ENCODE measurements around the gene SERTAD2.

Gene SERTAD2

DNA sequence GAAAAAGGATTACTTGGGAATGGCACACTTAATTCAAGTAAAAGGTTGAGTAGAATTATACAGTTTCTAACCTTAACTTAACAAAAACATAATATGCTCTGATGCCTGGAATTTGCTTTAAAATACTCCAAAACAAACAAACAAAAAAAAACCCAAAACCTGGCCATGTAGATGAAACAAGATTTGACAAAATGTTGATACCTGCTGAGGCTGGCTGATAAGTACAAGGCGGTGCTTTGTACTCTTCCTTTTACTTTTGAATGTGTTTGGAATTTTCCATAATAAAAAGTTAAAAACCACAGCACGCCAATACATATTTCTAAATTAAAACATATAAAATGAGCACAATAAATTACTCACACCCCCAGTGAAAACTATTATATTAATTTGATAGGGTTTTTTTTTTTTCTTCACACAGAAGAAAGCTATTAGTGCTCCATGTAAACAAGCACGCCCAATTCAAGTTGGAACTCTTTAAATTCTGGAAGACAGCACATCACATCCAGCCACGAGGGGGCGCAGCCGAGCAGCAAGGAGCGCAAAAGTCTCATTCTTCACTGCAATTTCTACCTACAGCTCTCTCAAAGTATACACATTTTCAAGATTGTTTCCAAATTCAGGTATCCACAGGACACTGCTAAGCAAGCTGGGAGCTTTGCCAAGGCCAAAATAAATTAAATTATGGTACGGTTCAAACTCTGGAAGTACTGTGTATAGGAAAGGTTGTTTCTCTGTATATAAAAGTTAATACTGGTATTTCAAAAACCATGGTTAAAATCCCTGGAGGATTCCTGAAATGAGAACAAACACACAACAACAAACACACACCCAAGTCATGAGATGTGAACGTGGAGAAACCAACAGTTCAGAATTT is 7.5 kb downstream of the SERTAD2 start:
- peak; percentile 88 for DNase-seq (ENCODE audit: low spot score)

DNA sequence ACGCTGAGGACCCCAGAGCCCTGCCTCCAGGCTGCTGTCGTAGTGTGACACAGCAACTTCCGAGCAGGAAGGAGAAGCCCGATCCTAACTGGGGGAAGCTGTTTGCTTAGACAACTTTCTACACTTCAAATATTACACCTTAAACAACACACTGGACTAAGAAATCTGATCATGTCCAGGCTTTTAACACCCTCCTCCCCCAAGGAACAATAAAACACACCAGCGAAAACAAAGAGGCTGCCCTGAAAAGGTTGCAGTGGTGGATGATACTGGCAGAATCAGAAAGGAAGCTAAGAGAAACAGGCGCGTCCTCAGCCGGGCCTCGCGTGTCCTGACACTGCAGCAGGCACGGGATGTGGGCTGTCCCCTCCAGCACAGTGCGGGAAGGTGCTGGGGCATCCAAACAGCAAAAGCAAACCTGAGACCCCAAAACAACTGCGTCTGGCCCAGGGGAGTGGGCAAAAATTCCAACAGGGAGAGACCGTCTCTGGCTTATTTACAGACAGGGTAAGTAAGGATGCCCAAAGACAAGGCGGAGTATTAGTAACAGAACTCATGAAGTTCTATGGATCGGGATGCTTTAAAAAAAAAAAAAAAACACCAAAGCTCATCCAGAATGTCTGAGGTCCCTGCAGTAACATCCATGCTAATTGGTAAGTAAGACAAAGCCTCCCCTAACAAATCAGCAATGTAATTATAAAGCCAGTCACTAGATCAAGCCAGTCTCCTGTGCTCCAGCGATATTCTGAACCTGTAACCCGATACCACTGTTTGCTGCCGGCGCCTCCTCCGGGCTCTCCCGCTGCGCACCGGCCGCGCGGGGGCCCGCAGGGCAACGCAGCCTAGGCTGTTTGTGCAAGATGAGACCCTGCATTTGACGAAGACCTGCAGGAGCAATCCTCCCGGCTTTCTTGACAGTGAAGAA is 9.0 kb downstream of the SERTAD2 start:
- DNase-seq (ENCODE audit: low spot score): peak; percentile 62

DNA sequence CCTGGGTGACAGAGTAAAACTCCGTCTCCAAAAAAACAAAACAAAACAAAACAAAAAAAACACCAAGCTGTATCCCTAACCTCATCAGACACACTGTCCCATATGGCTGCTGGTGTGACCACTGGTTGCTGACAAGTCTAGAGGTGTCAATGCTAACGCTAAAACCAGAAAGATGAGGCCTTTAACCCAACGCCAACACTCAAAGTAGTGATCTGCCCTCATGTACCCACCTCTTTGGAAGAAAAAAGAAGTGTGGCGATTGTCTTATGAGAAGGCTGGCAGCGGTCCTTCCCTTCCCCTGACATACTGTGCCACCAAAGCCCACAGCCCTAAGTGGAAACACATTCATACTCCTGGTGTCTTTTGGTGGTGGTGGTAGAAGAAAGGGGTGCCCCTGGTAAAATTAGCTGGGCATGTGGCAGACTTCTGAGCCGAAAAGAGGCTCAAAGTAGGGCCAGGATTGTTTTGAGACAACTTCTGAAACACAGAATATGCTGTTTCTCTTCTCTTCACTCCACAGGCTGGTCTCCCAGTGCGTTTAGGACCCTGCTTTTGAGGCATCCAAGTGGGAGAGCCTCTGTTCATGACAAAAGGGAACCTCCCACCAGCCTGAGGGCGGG is 9.8 kb downstream of the SERTAD2 start:
- no peak for DNase-seq (ENCODE audit: low spot score)

- no peak for DNase-seq (ENCODE audit: low spot score)
Observed at GRCh38 chr2:64641599-64641998, 12.1 kb downstream of the SERTAD2 start.

DNA sequence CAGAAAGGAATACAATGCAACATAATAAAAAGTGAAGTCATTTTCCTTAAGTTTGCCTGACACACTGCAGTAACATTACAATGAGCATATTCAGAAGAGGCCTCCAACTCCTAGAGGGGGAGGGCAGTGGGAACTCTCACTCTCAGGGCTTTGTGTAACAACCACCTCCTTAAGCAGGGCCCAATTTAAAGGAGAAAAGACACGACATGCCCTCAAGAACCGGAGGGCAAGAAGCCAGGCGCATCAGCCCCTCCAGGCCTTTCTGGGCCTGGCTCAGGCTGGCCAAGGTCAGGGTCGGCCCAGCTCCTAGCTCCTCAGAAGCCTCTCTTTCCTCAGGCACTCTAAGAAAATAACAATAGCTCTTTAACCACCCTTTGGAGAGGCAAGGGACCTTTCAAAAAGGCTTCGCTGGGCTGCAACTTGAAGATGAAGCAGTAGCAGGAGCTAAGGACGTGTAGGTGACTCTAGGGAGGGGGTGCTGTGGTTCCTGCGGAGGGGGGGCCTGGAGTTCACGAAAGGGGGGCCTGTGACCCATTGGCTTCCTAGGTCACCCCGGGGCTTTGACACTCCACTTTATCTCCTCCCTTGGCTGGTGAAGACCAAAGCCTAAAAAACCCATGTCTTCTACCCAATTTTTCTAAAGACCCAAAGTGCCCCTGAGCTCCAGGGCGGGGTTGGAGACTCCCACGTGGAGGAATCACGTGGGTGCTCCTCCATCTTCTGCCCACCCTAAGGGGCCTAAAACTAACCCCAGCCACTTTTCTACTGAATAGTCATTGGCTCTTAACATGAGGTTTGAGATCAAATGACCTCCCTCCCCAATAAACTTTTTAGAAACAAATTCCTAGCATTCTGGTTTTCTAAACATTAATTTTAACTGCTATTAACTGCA is 13.3 kb downstream of the SERTAD2 start:
- DNase-seq (ENCODE audit: low spot score): no peak

- DNase-seq (ENCODE audit: low spot score): no peak
Observed at GRCh38 chr2:64639691-64640090, 14.0 kb downstream of the SERTAD2 start.

GRCh38 chr2:64638502-64639120 is 15.1 kb downstream of the SERTAD2 start:
- DNase-seq (ENCODE audit: low spot score): no peak

- DNase-seq (ENCODE audit: low spot score): no peak
Observed at GRCh38 chr2:64637931-64638330, 15.8 kb downstream of the SERTAD2 start.

- no peak for DNase-seq (ENCODE audit: low spot score)
Observed at GRCh38 chr2:64637000-64637635, 16.6 kb downstream of the SERTAD2 start.

DNA sequence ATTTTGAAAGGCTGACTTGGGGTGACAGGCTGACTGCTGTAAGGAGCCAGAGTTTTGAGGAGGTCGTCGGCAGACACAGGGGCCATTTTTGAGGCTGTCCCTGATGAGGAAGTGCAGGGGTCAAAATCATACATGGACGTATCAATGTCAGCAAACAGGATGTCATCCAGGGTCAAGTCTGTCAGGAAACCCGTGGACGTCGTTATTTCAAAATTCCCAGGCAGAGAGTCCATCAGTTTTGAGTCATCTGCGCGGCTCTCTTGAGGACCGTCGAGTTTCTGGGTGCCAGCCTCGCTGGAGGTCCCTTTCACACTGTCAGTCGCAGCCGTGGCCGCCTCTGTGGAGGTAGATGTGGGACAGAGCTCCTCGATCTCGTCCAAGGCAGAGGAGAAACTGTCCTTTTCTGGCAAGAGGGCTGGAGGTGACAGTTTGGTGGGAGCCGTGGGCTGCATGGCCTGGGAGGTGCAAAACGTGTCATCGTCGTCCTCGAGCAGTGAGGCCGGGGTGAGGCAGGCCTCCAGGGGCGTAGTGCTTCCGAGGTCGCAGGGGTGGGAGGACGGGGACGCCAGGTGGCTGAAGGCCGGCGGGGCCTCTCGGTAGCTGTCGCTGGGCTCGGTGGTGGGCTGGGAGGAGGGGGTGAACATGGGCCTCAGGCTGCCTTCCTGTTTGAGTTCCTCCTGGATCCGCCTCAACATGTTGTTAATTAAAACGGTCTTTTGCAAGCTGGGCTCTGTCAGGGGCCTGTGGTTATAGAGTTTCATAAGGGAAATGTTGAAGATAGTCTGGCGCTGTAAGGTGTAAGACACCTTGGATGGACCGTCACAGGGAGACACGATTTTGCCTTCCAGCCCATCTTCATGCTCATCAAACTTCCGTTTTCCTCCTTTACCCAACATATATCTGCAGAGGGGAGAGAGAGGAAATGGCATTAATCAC is 17.5 kb downstream of the SERTAD2 start:
- DNase-seq (ENCODE audit: low spot score): no peak

DNA sequence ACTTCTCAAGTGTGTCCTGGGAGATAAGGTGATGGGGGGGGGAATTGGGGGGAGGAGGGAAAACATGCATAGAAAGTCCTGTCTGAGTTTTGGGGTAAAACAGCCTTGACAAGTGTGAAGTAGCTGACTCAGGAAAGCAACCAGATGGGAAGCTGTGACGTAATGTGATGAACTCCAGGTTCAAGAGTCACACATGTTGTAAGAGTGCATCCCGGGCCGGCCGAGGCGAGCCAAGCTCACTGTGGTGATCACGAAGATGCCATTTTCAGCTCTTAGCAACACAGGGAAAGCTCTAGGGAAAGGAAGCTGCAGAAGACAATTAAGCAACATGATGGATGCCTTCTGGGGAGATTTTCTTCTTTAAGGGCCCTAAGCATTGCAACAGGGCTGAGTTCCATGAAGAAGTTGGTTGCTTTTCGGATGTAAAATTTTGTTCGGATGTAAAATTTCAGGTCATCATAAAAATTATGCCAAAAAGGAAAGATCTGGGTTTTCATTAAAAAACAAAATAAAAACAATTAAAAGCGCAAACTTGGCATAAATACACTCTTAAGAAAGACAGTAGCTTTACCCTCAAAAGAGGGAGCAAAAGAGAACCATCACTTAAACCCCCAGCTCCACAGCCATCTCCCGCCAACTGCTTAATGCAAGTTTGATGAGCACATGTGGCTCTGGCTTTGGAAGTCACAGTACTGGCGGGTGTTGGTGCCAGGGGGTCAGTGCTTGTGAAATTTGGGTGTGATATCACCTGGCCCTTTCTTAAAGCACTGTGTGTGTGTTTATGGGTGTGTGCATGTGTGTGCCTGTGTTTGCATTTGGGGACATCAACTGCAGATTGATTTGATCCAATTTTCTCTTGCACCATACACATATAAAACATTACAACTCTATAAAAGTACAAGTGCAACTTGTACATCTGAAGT is 19.1 kb downstream of the SERTAD2 start:
- no peak for DNase-seq (ENCODE audit: low spot score)

DNA sequence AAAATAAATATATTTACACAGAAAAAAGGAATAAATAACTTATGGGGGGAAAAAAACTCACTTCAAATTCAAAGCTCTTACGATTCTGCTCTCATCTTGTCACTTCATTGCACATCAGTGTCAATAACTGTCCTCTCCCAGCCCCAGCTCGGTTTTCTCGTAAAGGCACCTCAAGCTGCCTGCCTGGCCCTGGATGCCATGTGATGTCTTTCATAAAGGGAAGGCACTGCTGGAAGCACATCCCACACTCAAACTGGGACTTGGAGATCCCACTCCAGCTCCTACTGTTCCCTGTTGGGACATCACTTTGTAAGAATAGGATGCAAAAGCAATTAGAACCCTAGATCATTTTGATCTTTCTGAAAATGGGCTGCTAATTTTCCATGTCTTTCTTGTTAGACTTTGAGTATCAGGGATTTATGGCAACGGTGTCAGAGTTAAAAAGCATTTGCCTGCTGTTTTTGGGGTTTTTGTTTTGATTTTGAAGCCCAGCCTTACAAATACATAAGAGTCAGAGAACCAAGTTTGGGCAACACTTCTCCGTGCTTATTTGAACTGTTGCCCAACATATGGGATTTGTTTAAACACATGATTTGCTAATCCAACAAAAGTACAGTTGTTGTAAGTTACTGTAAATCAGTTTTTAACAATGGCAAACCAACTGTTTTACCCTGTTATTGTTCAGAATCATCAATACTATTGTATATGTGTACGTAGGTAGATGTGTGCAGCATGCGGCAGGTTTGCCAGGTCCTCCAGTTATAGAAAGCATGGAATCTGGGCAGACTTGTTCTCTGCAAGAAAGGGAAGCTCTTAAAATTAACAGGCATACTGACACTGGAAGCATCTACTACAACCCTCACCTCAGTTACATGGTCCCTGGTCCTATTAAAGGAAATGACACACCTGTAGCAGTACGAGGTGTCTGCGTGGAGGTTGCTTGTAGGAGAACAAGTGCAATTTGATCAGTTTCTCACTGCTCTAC is 20.6 kb downstream of the SERTAD2 start:
- DNase-seq (ENCODE audit: low spot score): no peak

DNA sequence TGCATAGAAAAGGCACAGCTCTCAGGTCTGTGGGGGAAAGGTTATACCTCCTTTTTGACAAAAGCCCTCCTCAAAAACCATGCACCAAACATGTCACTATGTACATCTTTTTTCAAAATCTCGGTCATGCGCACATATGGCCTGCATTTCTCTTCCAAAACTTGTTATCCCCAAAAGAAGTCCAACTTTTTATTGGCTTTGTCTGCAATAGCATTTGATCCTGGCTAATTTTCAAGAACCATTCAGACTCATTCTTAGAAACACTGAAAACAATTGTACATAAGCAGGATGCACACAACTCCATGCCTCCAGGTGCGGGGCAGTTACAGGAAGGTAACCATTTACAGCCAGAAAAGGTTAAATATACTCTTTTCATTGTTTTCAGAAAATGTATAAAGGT is 21.9 kb downstream of the SERTAD2 start:
- no peak for DNase-seq (ENCODE audit: low spot score)

DNA sequence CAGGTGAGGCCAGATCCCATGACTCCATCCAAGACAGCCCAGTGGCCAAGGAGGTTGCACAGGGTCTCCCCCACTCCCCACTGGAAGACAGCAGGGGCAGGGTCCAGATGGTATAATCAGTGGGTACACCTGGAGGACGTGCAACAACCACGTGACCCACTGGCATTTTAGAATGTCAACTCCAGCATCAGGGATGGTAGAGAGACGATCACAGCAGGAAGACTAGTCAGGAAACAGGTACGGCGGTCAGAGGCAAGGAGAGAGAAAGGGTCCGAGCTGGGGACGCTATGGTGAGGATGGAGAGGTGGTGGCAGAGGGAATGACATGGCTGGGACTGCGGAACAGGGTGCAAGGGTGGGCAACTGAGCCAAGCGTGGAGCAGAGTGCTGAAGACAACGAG is 23.0 kb downstream of the SERTAD2 start:
- no peak for DNase-seq (ENCODE audit: low spot score)

DNA sequence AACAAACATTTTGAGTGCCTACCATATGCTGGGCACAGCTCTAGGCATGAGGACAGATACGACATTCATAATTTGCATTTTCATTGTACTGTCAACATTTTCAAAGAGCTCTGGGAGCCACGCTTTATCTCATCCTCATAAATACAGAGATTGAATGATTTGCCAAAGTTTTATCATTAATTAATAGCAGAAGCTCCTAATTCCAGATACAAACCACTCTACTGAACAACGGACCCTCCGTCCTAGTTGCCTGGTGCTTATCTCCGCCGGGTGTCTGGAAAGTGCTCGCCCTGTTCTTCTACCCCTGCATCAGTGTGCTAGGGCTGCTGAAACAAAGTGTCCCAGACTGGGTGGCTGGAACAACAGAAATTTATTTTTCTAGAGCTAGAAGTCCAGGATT is 23.8 kb downstream of the SERTAD2 start:
- DNase-seq (ENCODE audit: low spot score): no peak

- DNase-seq (ENCODE audit: low spot score): no peak
Observed at GRCh38 chr2:64629329-64629781, 24.4 kb downstream of the SERTAD2 start.

All from hematopoietic multipotent progenitor cell treated with erythropoietin and hydrocortisone succinate and interleukin-3 and kit ligand, for 15 days (in vitro differentiated cells).